Activated T-helper 1 cell treated with anti-CD3 and anti-CD28 coated beads, Interleukin-2, amount 50 U/mL, for 16 hours (primary cell): ENCODE results near the gene CCDC12.

Source experiments
- DNase-seq, 2 donors: peaks; one replicate each; pipeline ENCODE4 v3.0.0-alpha.2; 2020; ENCODE audit warnings: low read depth in 1 of 2, low spot score in 1 of 2

The CCDC12 gene

GRCh38 chr3:47007482-47008233, 31.1 kb upstream of the CCDC12 start:
- peak in 1 of 2 donors; percentile 2 for DNase-seq

GRCh38 chr3:47007001-47007400, 30.5 kb upstream of the CCDC12 start:
- peak in 1 of 2 donors; percentile 3 for DNase-seq

- no peak for DNase-seq
These were observed 29.7 kb upstream of the CCDC12 start for GRCh38 chr3:47006145-47006651.

GRCh38 chr3:47005212-47006144, 28.9 kb upstream of the CCDC12 start:
- no peak for DNase-seq

- no peak for DNase-seq
These were observed 28.0 kb upstream of the CCDC12 start for GRCh38 chr3:47004369-47005211.

- DNase-seq = no peak
These were observed 27.2 kb upstream of the CCDC12 start for GRCh38 chr3:47003461-47004368.

GRCh38 chr3:47003056-47003410, 26.5 kb upstream of the CCDC12 start:
- DNase-seq = no peak

- DNase-seq = no peak
These were observed 25.9 kb upstream of the CCDC12 start for GRCh38 chr3:47002171-47003055.

- no peak for DNase-seq
These were observed 25.2 kb upstream of the CCDC12 start for GRCh38 chr3:47001731-47002170.

GRCh38 chr3:47000922-47001730, 24.6 kb upstream of the CCDC12 start:
- DNase-seq = no peak

- no peak for DNase-seq
These were observed 23.8 kb upstream of the CCDC12 start for GRCh38 chr3:47000198-47000815.

GRCh38 chr3:46999516-47000197, 23.1 kb upstream of the CCDC12 start:
- DNase-seq = no peak

GRCh38 chr3:46998852-46999515, 22.4 kb upstream of the CCDC12 start:
- DNase-seq = no peak

GRCh38 chr3:46998121-46998851, 21.7 kb upstream of the CCDC12 start:
- DNase-seq = peak; percentile 54 to 61

- no peak for DNase-seq
These were observed 21.0 kb upstream of the CCDC12 start for GRCh38 chr3:46997453-46998091.
